K562 (cell line): ENCODE results near the gene SARS1. TPM values are rescaled to one million over a fixed set of nuclear protein-coding genes. Genes with fewer than 3 reads are reported as not detected.

Experiments used
- COPS2 ChIP-seq: fragments of 450-650 bp; conservative IDR thresholded peaks from 2 replicates; pipeline ENCODE4 v1.6.1; 2016; ENCODE audit warnings: mild to moderate bottlenecking, moderate library complexity
- CSDE1 ChIP-seq, 2 experiments: fragments of 450-650 bp; IDR thresholded peaks; 2 replicates each; pipeline ENCODE4 v1.6.1; 2016; ENCODE audit warnings: mild to moderate bottlenecking in 1 of 2
- FOXP1 ChIP-seq: sonication (generic); formaldehyde crosslinking; IDR thresholded peaks from 2 replicates; pipeline ENCODE4 v1.8.0; 2022; ENCODE audit warnings: mild to moderate bottlenecking, missing genetic modification reagents
- MAFK ChIP-seq: IDR thresholded peaks from 2 replicates; pipeline ENCODE4 v1.6.1; 2011; ENCODE audit warnings: low read length, improper control_type of control experiment
- PKNOX1 ChIP-seq: fragments of 450-650 bp; IDR thresholded peaks from 2 replicates; pipeline ENCODE4 v1.6.1; 2016
- SRSF9 ChIP-seq: fragments of 200-400 bp; formaldehyde crosslinking; IDR thresholded peaks from 2 replicates; pipeline ENCODE4 v1.6.1; 2017; ENCODE audit warnings: low read depth, low read length, borderline replicate concordance
- STAT6 ChIP-seq: sonication (generic); formaldehyde crosslinking; IDR thresholded peaks from 2 replicates; pipeline ENCODE4 v1.8.1; 2023; ENCODE audit warnings: mild to moderate bottlenecking, missing genetic modification reagents
- XRCC3 ChIP-seq: fragments of 450-650 bp; IDR thresholded peaks from 2 replicates; pipeline ENCODE4 v1.6.1; 2017; ENCODE audit warnings: mild to moderate bottlenecking, moderate library complexity
- YY1 ChIP-seq, 3 experiments: IDR thresholded peaks; 2 replicates each; pipeline ENCODE4 v1.6.1; 2011; ENCODE audit warnings: low read length in 2 of 3, mild to moderate bottlenecking in 2 of 3, moderate library complexity in 2 of 3, borderline replicate concordance in 1 of 3, control low read depth in 1 of 3, low read depth in 1 of 3; ENCODE audit not compliant: insufficient read depth in 3 of 3, insufficient replicate concordance in 2 of 3, control insufficient read depth in 1 of 3, insufficient read length in 1 of 3; ENCODE audit errors: extremely low read depth in 1 of 3
- ZBTB40 ChIP-seq, 2 experiments: fragments of 450-650 bp in 1 of 2; sonication (generic) in 1 of 2; formaldehyde crosslinking in 1 of 2; IDR thresholded peaks; 2 replicates each; pipeline versions ENCODE4 v1.7.1 to v1.9.0; 2016 to 2022; ENCODE audit warnings: inconsistent platforms in 1 of 2, mild to moderate bottlenecking in 1 of 2, missing genetic modification reagents in 1 of 2
- ZNF232 ChIP-seq: sonication (generic); formaldehyde crosslinking; IDR thresholded peaks from 2 replicates; pipeline ENCODE4 v1.8.0; 2022; ENCODE audit warnings: mild to moderate bottlenecking, missing genetic modification reagents
- ZNF707 ChIP-seq: fragments of 250-450 bp; sonication (Bioruptor Pico); conservative IDR thresholded peaks from 2 replicates; pipeline ENCODE4 v1.8.0; 2022; ENCODE audit warnings: inconsistent platforms, mild to moderate bottlenecking, moderate library complexity
- polyA plus RNA-seq, 8 experiments: library from polyadenylated mRNA; depleted of rRNA in 4 of 8; stranded (reverse) in 5 of 8; unstranded in 3 of 8; fragments of >200 nt; fragmentation: Nextera tagmentation in 2 of 8; fragmentation: Illumina TruSeq in 1 of 8; extraction: Ambion mirVana in 2 of 8; extraction: Trizol in 1 of 8; gene quantifications; 2 replicates each; pipeline versions ENCODE4 v1.2.1 to v1.2.3, GENCODE V29; 2011 to 2014; ENCODE audit warnings: inconsistent platforms in 1 of 8, missing spikeins in 1 of 8
- total RNA-seq, 7 experiments: library from RNA; depleted of rRNA in 6 of 7; stranded (reverse); fragments of >200 nt in 6 of 7; fragmentation: Illumina TruSeq in 2 of 7; extraction: Trizol in 2 of 7; gene quantifications; 2 replicates each; pipeline versions ENCODE4 v1.2.1 to v1.2.3, GENCODE V29; 2011 to 2021; ENCODE audit warnings: low replicate concordance in 1 of 7

SARS1 gene
- total and polyA plus RNA-seq, 9 of the 15 experiments (the other 6 are each of a cell fraction or from before 2014, with no cell fraction given) = 221 to 623 (median 254) TPM

GRCh38 chr1:109197158-109198042 lies 16.3 kb upstream of the SARS1 start (continued):
- TF ChIP-seq COPS2 = no peak
- TF ChIP-seq MAFK = no peak
- TF ChIP-seq ZBTB40 (IDR thresholded peaks at IDR 0.05) = 0 out of 2 replicates have a peak, but pooled peaks have one; percentile 39
- no peak for TF ChIP-seq ZBTB40 (CRISPR knock-in tag; IDR thresholded peaks at IDR 0.05)
- no peak for TF ChIP-seq ZNF232 (CRISPR knock-in tag)
- no peak for TF ChIP-seq ZNF707 (CRISPR knock-in tag)
- 0 out of 2 replicates have a peak, but pooled peaks have one; percentile 24 for TF ChIP-seq STAT6 (CRISPR knock-in tag)
- no peak for TF ChIP-seq YY1 (IDR thresholded peaks at IDR 0.05; ENCODE audit: borderline replicate concordance in 1 of 3, control insufficient read depth in 1 of 3, extremely low read depth in 1 of 3, insufficient read depth in 3 of 3, insufficient read length in 1 of 3, insufficient replicate concordance in 2 of 3, low read depth in 1 of 3, low read length in 2 of 3)
- TF ChIP-seq CSDE1 (IDR thresholded peaks at IDR 0.05) = no peak
- TF ChIP-seq PKNOX1 = peak; percentile 92
- no peak for TF ChIP-seq SRSF9
- 0 out of 2 replicates have a peak, but pooled peaks have one; percentile 80 for TF ChIP-seq FOXP1 (CRISPR knock-in tag)
- no peak for TF ChIP-seq XRCC3
